Rectal smooth muscle tissue (tissue), 1 donor: ENCODE measurements around the gene CCDC6.

Source experiments
- H3K27ac ChIP-seq: one replicate; pipeline ENCODE4 v1.7.0; 2013; ENCODE audit warnings: low read depth, low read length, inconsistent platforms
- H3K27me3 ChIP-seq: one replicate; pipeline ENCODE4 v1.7.0; 2013; ENCODE audit warnings: low read length; ENCODE audit not compliant: control insufficient read depth, insufficient read depth
- H3K36me3 ChIP-seq: one replicate; pipeline ENCODE4 v1.7.0; 2013; ENCODE audit warnings: low read length; ENCODE audit not compliant: control insufficient read depth, insufficient read depth
- H3K4me1 ChIP-seq: one replicate; pipeline ENCODE4 v1.7.0; 2013; ENCODE audit warnings: low read length; ENCODE audit not compliant: control insufficient read depth, insufficient read depth
- H3K4me3 ChIP-seq: one replicate; pipeline ENCODE4 v1.7.0; 2013; ENCODE audit warnings: low read length
- H3K9ac ChIP-seq: one replicate; pipeline ENCODE4 v1.7.0; 2013; ENCODE audit warnings: low read length

CCDC6 gene

DNA sequence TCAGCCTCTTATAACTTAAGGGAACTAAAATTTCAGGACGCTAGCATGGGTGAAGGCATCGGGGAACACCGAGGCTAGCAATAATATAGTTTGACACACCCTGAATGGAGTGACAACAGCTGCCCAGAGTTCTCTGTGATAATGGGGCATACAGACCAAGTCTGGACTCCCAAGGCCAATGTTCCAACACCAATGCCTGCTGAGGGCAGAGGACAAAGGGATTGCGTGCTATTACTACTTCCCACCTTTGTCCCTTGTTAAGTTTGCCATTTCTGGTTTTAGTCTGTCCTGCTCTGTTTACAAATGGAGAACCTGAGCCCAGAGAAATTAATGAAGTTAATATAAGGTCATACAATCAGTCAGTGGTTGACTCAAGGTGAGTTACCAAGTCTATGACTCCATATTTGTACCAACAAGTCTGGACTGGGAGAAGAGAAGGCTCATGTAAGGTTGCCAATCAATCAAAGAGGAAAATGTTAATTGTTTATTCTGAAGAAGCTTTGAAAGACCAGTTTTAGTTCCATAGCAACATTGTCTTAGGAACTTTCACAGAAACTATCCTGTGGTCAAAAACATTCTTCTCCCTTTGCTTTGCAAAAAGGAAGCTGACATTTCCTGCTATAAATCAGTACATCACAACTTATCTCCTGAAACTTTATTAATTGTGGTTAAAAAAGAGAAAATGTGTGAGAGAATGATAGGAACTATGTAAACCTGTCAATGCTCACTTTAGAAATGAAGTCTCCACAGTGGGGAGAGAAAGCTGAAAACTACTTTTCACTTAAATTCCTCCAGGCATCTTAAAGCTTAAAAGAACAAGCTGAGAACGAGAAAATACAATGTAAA lies 74.5 kb downstream of the CCDC6 start:
- Histone ChIP-seq H3K27ac (no peak overlapping the region), H3K4me1 (peaks cover 7% of the 10 kb centered on the region), H3K4me3 (no peak overlapping the region), H3K27me3 (no peaks in the 10 kb centered on the region), H3K36me3 (peaks cover 4% of the 10 kb centered on the region), H3K9ac (no peak overlapping the region)

GRCh38 chr10:59830601-59831259 lies 75.6 kb downstream of the CCDC6 start:
- Histone ChIP-seq H3K36me3 (peaks cover 7% of the 10 kb centered on the region), H3K4me1 (peaks cover 7% of the 10 kb centered on the region), H3K9ac (no peak overlapping the region), H3K27me3 (no peaks in the 10 kb centered on the region), H3K4me3 (no peak overlapping the region), H3K27ac (no peak overlapping the region)

DNA sequence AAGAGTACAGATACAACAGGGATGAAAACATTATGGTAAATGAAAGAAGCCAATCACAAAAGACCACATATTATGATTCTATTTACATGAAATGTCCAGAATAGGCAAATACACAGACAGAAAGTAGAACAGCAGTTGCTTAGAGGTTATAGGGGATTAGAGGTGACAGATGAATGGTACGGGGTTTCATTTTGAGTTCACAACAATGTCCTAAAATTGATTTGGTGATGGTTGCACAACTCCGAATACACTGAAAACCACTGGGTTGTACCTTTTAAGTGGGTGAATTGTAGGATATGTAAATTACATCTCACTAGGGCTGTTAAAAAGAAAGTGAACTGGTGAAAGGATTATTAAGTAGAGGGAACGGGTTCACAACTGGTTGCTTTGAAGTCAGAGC lies 76.8 kb downstream of the CCDC6 start:
- Histone ChIP-seq H3K27ac (no peak overlapping the region), H3K4me1 (no peaks in the 10 kb centered on the region), H3K9ac (no peak overlapping the region)

GRCh38 chr10:59829024-59829423 lies 77.3 kb downstream of the CCDC6 start:
- Histone ChIP-seq H3K4me1 (no peaks in the 10 kb centered on the region), H3K36me3 (peaks cover 7% of the 10 kb centered on the region), H3K27me3 (no peaks in the 10 kb centered on the region), H3K4me3 (no peak overlapping the region), H3K9ac (no peak overlapping the region), H3K27ac (no peak overlapping the region)

More for the DNA sequence above, 76.8 kb downstream of the CCDC6 start:
- H3K27me3 ChIP-seq, result no peaks in the 10 kb centered on the region
- H3K4me3 ChIP-seq, result no peak overlapping the region
- H3K36me3 ChIP-seq, result peaks cover 7% of the 10 kb centered on the region

DNA sequence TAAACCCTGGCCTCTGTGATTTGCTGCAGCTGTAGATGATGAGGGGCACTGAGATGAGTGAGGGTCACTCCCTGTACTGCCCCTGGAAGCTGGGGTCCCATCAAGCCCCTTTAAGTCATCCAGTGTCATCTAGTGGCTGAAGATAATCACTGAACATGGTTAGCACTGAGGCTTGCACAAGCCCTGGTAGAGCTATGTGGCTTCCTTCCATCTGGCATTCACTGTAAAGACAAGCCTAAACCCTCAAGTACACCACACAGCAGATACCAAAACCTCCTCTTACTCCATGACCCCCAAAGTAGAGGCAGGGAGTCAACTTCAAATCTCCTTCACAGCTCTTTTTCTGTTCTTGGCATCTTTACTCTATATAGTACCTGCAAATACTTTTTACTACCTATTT lies 80.4 kb downstream of the CCDC6 start:
- no peak overlapping the region for H3K4me3 ChIP-seq
- no peak overlapping the region for H3K9ac ChIP-seq
- no peaks in the 10 kb centered on the region for H3K27me3 ChIP-seq
- H3K36me3 ChIP-seq, result peaks cover 3% of the 10 kb centered on the region
- no peak overlapping the region for H3K27ac ChIP-seq
- no peaks in the 10 kb centered on the region for H3K4me1 ChIP-seq

- H3K27ac ChIP-seq, result no peak overlapping the region
- peaks cover 3% of the 10 kb centered on the region for H3K36me3 ChIP-seq
- no peaks in the 10 kb centered on the region for H3K4me1 ChIP-seq
- no peak overlapping the region for H3K9ac ChIP-seq
- no peaks in the 10 kb centered on the region for H3K27me3 ChIP-seq
- no peak overlapping the region for H3K4me3 ChIP-seq
These were observed 82.6 kb downstream of the CCDC6 start for GRCh38 chr10:59823751-59824150.

GRCh38 chr10:59823111-59823510 lies 83.2 kb downstream of the CCDC6 start:
- Histone ChIP-seq H3K27ac (no peak overlapping the region), H3K27me3 (no peaks in the 10 kb centered on the region), H3K4me1 (no peaks in the 10 kb centered on the region), H3K4me3 (no peak overlapping the region), H3K9ac (no peak overlapping the region), H3K36me3 (peaks cover 5% of the 10 kb centered on the region)

DNA sequence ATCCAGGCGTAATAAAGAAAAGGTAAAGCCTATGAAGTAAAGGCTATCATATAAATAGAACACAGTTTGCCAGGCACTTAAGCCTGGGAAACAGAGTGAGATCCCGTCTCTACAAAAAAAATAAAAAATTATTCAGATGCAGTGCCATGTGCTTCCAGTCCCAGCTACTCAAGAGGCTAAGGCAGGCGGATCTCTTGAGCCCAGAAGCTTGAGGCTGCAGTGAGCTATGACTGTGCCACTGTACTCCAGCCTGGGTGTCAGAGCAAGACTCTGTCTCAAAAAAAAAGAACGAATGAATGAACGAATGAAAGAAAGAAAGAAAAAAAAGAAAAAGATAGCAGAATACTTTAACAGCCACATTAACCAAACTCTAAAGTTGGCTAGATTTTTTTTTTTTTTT lies 85.9 kb downstream of the CCDC6 start:
- no peak overlapping the region for H3K4me3 ChIP-seq
- peaks cover 2% of the 10 kb centered on the region for H3K36me3 ChIP-seq
- H3K27ac ChIP-seq, result no peak overlapping the region
- no peaks in the 10 kb centered on the region for H3K27me3 ChIP-seq
- no peaks in the 10 kb centered on the region for H3K4me1 ChIP-seq
- no peak overlapping the region for H3K9ac ChIP-seq

DNA sequence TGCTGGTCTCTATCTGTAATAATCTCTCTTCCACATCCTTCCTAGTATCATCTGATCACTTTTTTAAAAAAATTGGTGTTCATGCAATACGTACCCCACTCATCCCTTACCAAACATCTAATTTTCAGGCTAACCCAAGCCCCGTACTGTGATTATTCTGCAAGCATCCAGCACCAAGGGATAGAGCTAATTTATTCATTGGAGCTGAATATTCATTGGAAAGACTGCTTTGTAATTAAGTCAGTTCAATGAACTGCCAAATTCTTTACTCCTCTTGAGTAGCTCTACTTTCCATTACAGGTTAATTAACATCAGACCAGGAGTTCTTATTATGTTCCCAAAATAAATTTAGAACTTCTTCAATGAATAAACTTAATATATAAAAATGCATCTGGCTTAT lies 86.7 kb downstream of the CCDC6 start:
- Histone ChIP-seq H3K36me3 (peaks cover 2% of the 10 kb centered on the region), H3K4me1 (no peaks in the 10 kb centered on the region), H3K27me3 (no peaks in the 10 kb centered on the region), H3K4me3 (no peak overlapping the region), H3K9ac (no peak overlapping the region), H3K27ac (no peak overlapping the region)

DNA sequence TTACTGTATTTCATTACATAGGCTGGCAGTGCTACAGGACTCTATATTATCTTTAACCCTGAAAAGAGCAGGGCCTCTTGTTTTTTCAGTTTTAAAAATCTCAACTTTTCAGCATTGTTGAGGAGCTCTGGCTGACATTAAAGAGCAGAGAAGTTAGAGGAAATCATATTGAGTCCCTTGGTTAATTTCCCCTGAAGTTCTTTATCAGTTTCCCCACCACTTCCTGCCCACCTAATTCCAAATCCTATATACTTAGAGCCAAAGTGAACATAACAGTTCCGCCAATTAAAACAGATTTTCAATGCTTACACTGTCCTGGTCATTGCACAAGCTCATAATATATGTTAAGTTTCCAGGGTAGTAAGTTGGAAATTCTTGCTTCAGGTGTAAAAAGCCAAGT lies 87.1 kb downstream of the CCDC6 start:
- no peaks in the 10 kb centered on the region for H3K27me3 ChIP-seq
- H3K27ac ChIP-seq, result no peak overlapping the region
- H3K36me3 ChIP-seq, result peaks cover 2% of the 10 kb centered on the region
- no peak overlapping the region for H3K9ac ChIP-seq
- no peak overlapping the region for H3K4me3 ChIP-seq
- H3K4me1 ChIP-seq, result no peaks in the 10 kb centered on the region

- Histone ChIP-seq H3K4me1 (no peaks in the 10 kb centered on the region), H3K9ac (no peak overlapping the region), H3K4me3 (no peak overlapping the region), H3K27ac (no peak overlapping the region), H3K36me3 (peaks cover 2% of the 10 kb centered on the region), H3K27me3 (no peaks in the 10 kb centered on the region)
These were observed 88.6 kb downstream of the CCDC6 start for GRCh38 chr10:59817773-59818172.

GRCh38 chr10:59814878-59815277 lies 91.5 kb downstream of the CCDC6 start:
- Histone ChIP-seq H3K36me3 (peaks cover 14% of the 10 kb centered on the region), H3K4me1 (no peaks in the 10 kb centered on the region), H3K9ac (no peak overlapping the region), H3K27me3 (no peaks in the 10 kb centered on the region), H3K4me3 (no peak overlapping the region), H3K27ac (no peak overlapping the region)
